H1 (cell line): ENCODE data around the gene KRT78. TPM values are rescaled to one million over a fixed set of nuclear protein-coding genes. Genes with fewer than 3 reads are reported as not detected.

Source experiments
- CTCF ChIA-PET: fragments of 300-600 bp; sonication (Branson Sonifier 250); formaldehyde crosslinking; loops from one replicate; lab custom pipeline; 2021; ENCODE audit not compliant: partially characterized antibody; lab: Charles Lee
- POLR2A ChIA-PET: fragments of 300-600 bp; sonication (Branson Sonifier 250); formaldehyde crosslinking; loops from one replicate; lab custom pipeline; 2021; ENCODE audit warnings: inconsistent platforms; ENCODE audit not compliant: partially characterized antibody; lab: Charles Lee
- DNase-seq, 2 experiments: peaks; one replicate each; pipeline versions ENCODE4 v3.0.0 to v3.0.0-alpha.2; 2010 to 2022; ENCODE audit warnings: low spot score in 2 of 2, low read depth in 1 of 2, mixed read lengths in 1 of 2
- FAIRE-seq: peaks from 2 replicates; lab custom pipeline; 2011; peaks lifted over from hg19 to GRCh38; lab: Jason Lieb, UNC
- H2AFZ ChIP-seq: 2 replicates; pipeline ENCODE4 v1.8.1; 2012; ENCODE audit warnings: low read length, inconsistent platforms
- H2AK5ac ChIP-seq: 2 replicates; pipeline ENCODE4 v1.6.1; 2013; ENCODE audit warnings: low read depth, low read length
- H2BK120ac ChIP-seq: replicated peaks from 2 replicates; pipeline ENCODE3; 2013; ENCODE audit warnings: low read depth, low read length, inconsistent platforms
- H2BK12ac ChIP-seq: 2 replicates; pipeline ENCODE4 v1.6.1; 2013; ENCODE audit warnings: low read depth, low read length
- H2BK15ac ChIP-seq: 2 replicates; pipeline ENCODE4 v1.6.1; 2013; ENCODE audit warnings: low read length
- H2BK20ac ChIP-seq: 2 replicates; pipeline ENCODE4 v1.6.1; 2013; ENCODE audit warnings: low read length
- H2BK5ac ChIP-seq: 2 replicates; pipeline ENCODE4 v1.6.1; 2013; ENCODE audit warnings: low read depth, low read length
- H3K14ac ChIP-seq: 2 replicates; pipeline ENCODE4 v1.6.1; 2013; ENCODE audit warnings: inconsistent platforms; ENCODE audit not compliant: insufficient read length
- H3K18ac ChIP-seq: 2 replicates; pipeline ENCODE4 v1.6.1; 2013; ENCODE audit warnings: low read length; ENCODE audit errors: extremely low read depth
- H3K23ac ChIP-seq: 2 replicates; pipeline ENCODE4 v1.6.1; 2013; ENCODE audit warnings: inconsistent platforms; ENCODE audit not compliant: insufficient read length
- H3K23me2 ChIP-seq: 2 replicates; pipeline ENCODE4 v1.6.1; 2013; ENCODE audit warnings: low read depth, low read length
- H3K27ac ChIP-seq: 2 replicates; pipeline ENCODE4 v1.6.1; 2011; ENCODE audit warnings: low read depth, low read length, inconsistent platforms
- H3K27me3 ChIP-seq, 4 experiments: replicated peaks in 1 of 4; 1 replicate in 1 of 4; 2 replicates in 3 of 4; pipeline versions ENCODE4 v1.6.1 to v1.8.1; 2011 to 2013; ENCODE audit warnings: low read length in 3 of 4, mild to moderate bottlenecking in 3 of 4, inconsistent platforms in 2 of 4, mixed read lengths in 2 of 4, moderate library complexity in 1 of 4; ENCODE audit not compliant: control insufficient read depth in 3 of 4, insufficient read depth in 3 of 4; ENCODE audit errors: extremely low read depth in 1 of 4
- H3K36me3 ChIP-seq, 4 experiments: 2 replicates each; pipeline versions ENCODE4 v1.6.1 to v1.8.1; 2011 to 2013; ENCODE audit warnings: mild to moderate bottlenecking in 4 of 4, low read length in 3 of 4, moderate library complexity in 2 of 4, control low read depth in 1 of 4, inconsistent platforms in 1 of 4; ENCODE audit not compliant: insufficient read depth in 4 of 4, control insufficient read depth in 2 of 4
- H3K4ac ChIP-seq: replicated peaks from 2 replicates; pipeline ENCODE3; 2013; ENCODE audit warnings: low read length, low read depth, mixed read lengths, inconsistent platforms; ENCODE audit not compliant: insufficient read length
- H3K4me1 ChIP-seq, 4 experiments: replicated peaks in 1 of 4; 1 replicate in 1 of 4; 2 replicates in 3 of 4; pipeline versions ENCODE4 v1.6.1 to v1.8.1; 2011 to 2013; ENCODE audit warnings: low read length in 3 of 4, inconsistent platforms in 2 of 4, mixed read lengths in 1 of 4; ENCODE audit not compliant: insufficient read depth in 4 of 4, control insufficient read depth in 3 of 4
- H3K4me2 ChIP-seq, 2 experiments: 2 replicates each; pipeline versions ENCODE4 v1.6.1 to v1.8.1; 2011 to 2013; ENCODE audit warnings: low read depth in 2 of 2, low read length in 2 of 2, control low read depth in 1 of 2, inconsistent platforms in 1 of 2, mild to moderate bottlenecking in 1 of 2; ENCODE audit not compliant: insufficient read depth in 1 of 2
- H3K4me3 ChIP-seq, 4 experiments: fragments of 200-600, 300-600 bp in 1 of 4; sonication (generic), shearing (Covaris generic), sonication (Bioruptor Twin) in 1 of 4; 2 replicates each; pipeline versions ENCODE4 v1.5.1 to v1.8.1; 2011 to 2016; ENCODE audit warnings: low read length in 4 of 4, low read depth in 3 of 4, control low read depth in 2 of 4, inconsistent platforms in 2 of 4, mild to moderate bottlenecking in 2 of 4, mixed read lengths in 1 of 4, moderate library complexity in 1 of 4; ENCODE audit not compliant: insufficient read depth in 2 of 4; ENCODE audit errors: extremely low read depth in 1 of 4
- H3K56ac ChIP-seq: replicated peaks from 2 replicates; pipeline ENCODE3; 2013; ENCODE audit warnings: low read depth, mild to moderate bottlenecking, mixed read lengths, low read length, inconsistent platforms; ENCODE audit not compliant: insufficient read length
- H3K79me1 ChIP-seq: 2 replicates; pipeline ENCODE4 v1.6.1; 2013; ENCODE audit warnings: low read depth, low read length, control low read depth
- H3K79me2 ChIP-seq, 2 experiments: 2 replicates each; pipeline versions ENCODE4 v1.6.1 to v1.8.1; 2012 to 2013; ENCODE audit warnings: low read length in 2 of 2, mild to moderate bottlenecking in 2 of 2, inconsistent platforms in 1 of 2; ENCODE audit not compliant: insufficient read depth in 2 of 2, control insufficient read depth in 1 of 2
- H3K9ac ChIP-seq, 4 experiments: replicated peaks in 1 of 4; 1 replicate in 1 of 4; 2 replicates in 3 of 4; pipeline versions ENCODE4 v1.6.1 to v1.8.1; 2011 to 2013; ENCODE audit warnings: low read depth in 3 of 4, low read length in 3 of 4, control low read depth in 2 of 4, mild to moderate bottlenecking in 2 of 4, moderate library complexity in 2 of 4, inconsistent platforms in 1 of 4; ENCODE audit errors: extremely low read depth in 1 of 4
- H3K9me3 ChIP-seq, 2 experiments: 2 replicates each; pipeline versions ENCODE4 v1.6.1 to v1.8.1; 2012 to 2013; ENCODE audit warnings: mild to moderate bottlenecking in 2 of 2, moderate library complexity in 2 of 2, control low read depth in 1 of 2, inconsistent platforms in 1 of 2, low read depth in 1 of 2, low read length in 1 of 2, mixed read lengths in 1 of 2; ENCODE audit not compliant: insufficient read depth in 2 of 2
- H4K20me1 ChIP-seq, 2 experiments: replicated peaks in 1 of 2; 2 replicates each; pipeline versions ENCODE3 to v1.8.1; 2011 to 2013; ENCODE audit warnings: inconsistent platforms in 2 of 2, low read length in 2 of 2, mild to moderate bottlenecking in 1 of 2; ENCODE audit not compliant: insufficient read depth in 2 of 2, control insufficient read depth in 1 of 2
- H4K5ac ChIP-seq: 2 replicates; pipeline ENCODE4 v1.6.1; 2013; ENCODE audit warnings: low read length, low read depth, mixed read lengths, inconsistent platforms; ENCODE audit not compliant: insufficient read length
- H4K8ac ChIP-seq: 2 replicates; pipeline ENCODE4 v1.8.0; 2013; ENCODE audit warnings: mild to moderate bottlenecking, moderate library complexity, low read length, inconsistent platforms; ENCODE audit not compliant: insufficient read depth; ENCODE audit errors: extremely low read depth
- H4K91ac ChIP-seq: replicated peaks from 2 replicates; pipeline ENCODE3; 2013; ENCODE audit warnings: low read length, mixed read lengths, inconsistent platforms; ENCODE audit not compliant: insufficient read length
- CBX8 ChIP-seq: fragments of 300-800, 300-1000 bp; sonication (generic); IDR thresholded peaks from 2 replicates; pipeline ENCODE4 v1.7.1; 2016; ENCODE audit warnings: low read depth, low read length, borderline replicate concordance
- CEBPB ChIP-seq: IDR thresholded peaks from 2 replicates; pipeline ENCODE4 v1.6.1; 2012; ENCODE audit warnings: low read depth, low read length
- CTBP2 ChIP-seq: IDR thresholded peaks from 2 replicates; pipeline ENCODE4 v1.7.0; 2011; ENCODE audit warnings: borderline replicate concordance, mild to moderate bottlenecking, moderate library complexity, mixed read lengths, low read length; ENCODE audit not compliant: insufficient read depth, insufficient read length
- POLR2AphosphoS5 ChIP-seq: IDR thresholded peaks from 2 replicates; pipeline ENCODE4 v1.6.1; 2011; ENCODE audit warnings: low read depth, low read length
- RAD21 ChIP-seq, 2 experiments: IDR thresholded peaks in 1 of 2; conservative IDR thresholded peaks in 1 of 2; 2 replicates each; pipeline ENCODE4 v1.6.1; 2011; ENCODE audit warnings: low read depth in 2 of 2, low read length in 2 of 2, improper control_type of control experiment in 1 of 2, inconsistent platforms in 1 of 2, mild to moderate bottlenecking in 1 of 2, moderate library complexity in 1 of 2
- SIX5 ChIP-seq: IDR thresholded peaks from 2 replicates; pipeline ENCODE4 v1.6.1; 2011; ENCODE audit warnings: mild to moderate bottlenecking, low read depth, low read length
- SP1 ChIP-seq: IDR thresholded peaks from 2 replicates; pipeline ENCODE4 v1.6.1; 2011; ENCODE audit warnings: low read depth, low read length
- SUZ12 ChIP-seq: fragments of 200-600 bp; sonication (generic); IDR thresholded peaks from 2 replicates; pipeline ENCODE4 v1.6.1; 2012; ENCODE audit warnings: mild to moderate bottlenecking, inconsistent platforms, low read length, moderate library complexity, mixed read lengths
- TAF1 ChIP-seq: IDR thresholded peaks from 2 replicates; pipeline ENCODE4 v1.6.1; 2011; ENCODE audit warnings: mild to moderate bottlenecking, low read depth, low read length
- TCF12 ChIP-seq: IDR thresholded peaks from 2 replicates; pipeline ENCODE4 v1.6.1; 2011; ENCODE audit warnings: low read depth, mild to moderate bottlenecking, low read length
- USF2 ChIP-seq: IDR thresholded peaks from 2 replicates; pipeline ENCODE4 v1.6.1; 2011; ENCODE audit warnings: low read length, improper control_type of control experiment
- WGBS, 2 experiments: shearing (Covaris generic) in 1 of 2; methylation state at CpG; one replicate each; pipeline versions ENCODE4 v1.1.6 to v1.1.7; 2013 to 2015; ENCODE audit warnings: low lambda C conversion rate in 2 of 2, mixed read lengths in 2 of 2, inconsistent platforms in 1 of 2, low coverage in 1 of 2, missing lambda C conversion rate in 1 of 2; ENCODE audit not compliant: insufficient replicate concordance in 2 of 2, insufficient coverage in 1 of 2, insufficient read length in 1 of 2; ENCODE audit errors: extremely low coverage in 1 of 2, missing lambda C conversion rate in 1 of 2; 5-methylcytosine and 5-hydroxymethylcytosine counted together
- polyA plus RNA-seq, 7 experiments: library from polyadenylated mRNA; depleted of rRNA in 3 of 7; stranded (reverse) in 5 of 7; unstranded in 2 of 7; fragments of >200 nt in 5 of 7; fragments of 200-250 nt in 2 of 7; gene quantifications; 1 replicate in 5 of 7; 2 replicates in 1 of 7; 4 replicates in 1 of 7; pipeline versions ENCODE4 v1.2.1 to v1.2.3, GENCODE V29; 2011 to 2013; ENCODE audit warnings: missing spikeins in 2 of 7, mixed read lengths in 2 of 7
- total RNA-seq: library from RNA; stranded (reverse); fragmentation: NEBNext Ultra II Directional; extraction: Animal tissue kit (Norgen Biotek cat#: 25700); gene quantifications from 2 replicates; pipeline ENCODE4 v1.2.1, GENCODE V29; 2021
- TF ChIP-seq, protein P1 (sequence below): IDR thresholded peaks from 2 replicates; pipeline ENCODE4 v1.6.1; 2012; ENCODE audit warnings: inconsistent platforms

KRT78 gene
- total and polyA plus RNA-seq, 2 of the 8 experiments (the other 6 are each of a cell fraction or from before 2014, with no cell fraction given), result not detected

- H4K5ac ChIP-seq, result no peak overlapping the region
- no peak overlapping the region for H2BK120ac ChIP-seq
- no peaks in the 10 kb centered on the region for H3K23me2 ChIP-seq
- no peak overlapping the region for H3K56ac ChIP-seq
- TF ChIP-seq CBX8 (no peak), RAD21 (IDR thresholded peaks at IDR 0.05 in 1 of 2, conservative IDR thresholded peaks at IDR 0.05 in 1 of 2; ENCODE audit: low read depth in 2 of 2, low read length in 2 of 2) (no peak), SUZ12 (no peak), CEBPB (no peak), CTBP2 (no peak), SIX5 (no peak), POLR2AphosphoS5 (no peak), TAF1 (no peak), USF2 (no peak), TCF12 (no peak), SP1 (no peak)
- TF ChIP-seq, protein P1, sequence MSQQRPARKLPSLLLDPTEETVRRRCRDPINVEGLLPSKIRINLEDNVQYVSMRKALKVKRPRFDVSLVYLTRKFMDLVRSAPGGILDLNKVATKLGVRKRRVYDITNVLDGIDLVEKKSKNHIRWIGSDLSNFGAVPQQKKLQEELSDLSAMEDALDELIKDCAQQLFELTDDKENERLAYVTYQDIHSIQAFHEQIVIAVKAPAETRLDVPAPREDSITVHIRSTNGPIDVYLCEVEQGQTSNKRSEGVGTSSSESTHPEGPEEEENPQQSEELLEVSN, result no peak
- TF ChIP-seq, all 59 proteins: peak for 0
- POLR2A ChIA-PET, result interaction anchor here (0.6 kb wide), 1 partner anchor 64 kb away, joined by 3 read pairs; no protein-coding TSS in a partner anchor
- Histone ChIP-seq H3K4me1 (no peaks in the 10 kb centered on the region), H3K4me3 (no peak overlapping the region), H2BK5ac (no peak overlapping the region), H3K27ac (no peak overlapping the region), H3K79me2 (no peaks in the 10 kb centered on the region), H3K4me2 (no peak overlapping the region), H3K36me3 (no peaks in the 10 kb centered on the region), H3K18ac (no peak overlapping the region), H3K14ac (no peak overlapping the region), H2AK5ac (no peak overlapping the region), H4K8ac (no peak overlapping the region), H3K4ac (no peak overlapping the region), H2BK15ac (no peak overlapping the region), H2BK20ac (no peak overlapping the region), H4K91ac (no peak overlapping the region), H3K9me3 (no peaks in the 10 kb centered on the region), H4K20me1 (no peaks in the 10 kb centered on the region), H3K27me3 (no peaks in the 10 kb centered on the region), H3K9ac (no peak overlapping the region), H3K23ac (no peak overlapping the region), H2AFZ (no peak overlapping the region), H2BK12ac (no peak overlapping the region), H3K79me1 (no peaks in the 10 kb centered on the region)
- WGBS, 2 experiments, result 87% methylated on average over 3 of the region's 3 CpGs; no CpG with 5 or more reads in 1 of the 2 experiments
- CTCF ChIA-PET, result interaction anchor here (0.8 to 1.6 kb wide), 4 partner anchors 9 to 169 kb away, joined by 3 to 7 read pairs (median 5); no protein-coding TSS in a partner anchor
- no peak for DNase-seq
- FAIRE-seq, result no peak
Measured at GRCh38 chr12:52832451-52832850, 16.3 kb downstream of the KRT78 start.
